GM12878 (cell line): ENCODE data around the gene RHAG.

Source experiments
- CREB1 ChIP-seq: IDR thresholded peaks from 2 replicates; pipeline ENCODE4 v1.6.1; 2012; ENCODE audit warnings: low read depth, mild to moderate bottlenecking, inconsistent platforms
- CTCF ChIP-seq, 3 experiments: IDR thresholded peaks in 2 of 3; conservative IDR thresholded peaks in 1 of 3; 2 replicates each; pipeline ENCODE4 v1.5.1; 2011; ENCODE audit warnings: low read depth in 3 of 3, low read length in 3 of 3, mild to moderate bottlenecking in 3 of 3, control low read depth in 2 of 3, moderate library complexity in 2 of 3, inconsistent platforms in 1 of 3, mixed read lengths in 1 of 3; ENCODE audit not compliant: control insufficient read depth in 2 of 3, insufficient read depth in 1 of 3; ENCODE audit errors: extremely low read depth in 1 of 3
- FOXM1 ChIP-seq: IDR thresholded peaks from 2 replicates; pipeline ENCODE4 v1.6.1; 2012; ENCODE audit warnings: low read depth, mild to moderate bottlenecking, inconsistent platforms, low read length, moderate library complexity
- GABPA ChIP-seq: IDR thresholded peaks from 2 replicates; pipeline ENCODE4 v1.6.1; 2014; ENCODE audit warnings: antibody characterized with exemption, low read depth, mild to moderate bottlenecking, inconsistent platforms
- JUNB ChIP-seq: IDR thresholded peaks from 2 replicates; pipeline ENCODE4 v1.6.1; 2016; ENCODE audit warnings: antibody characterized with exemption, mild to moderate bottlenecking
- POLR2AphosphoS5 ChIP-seq: IDR thresholded peaks from 2 replicates; pipeline ENCODE4 v1.6.1; 2011; ENCODE audit warnings: mild to moderate bottlenecking, low read length, inconsistent platforms
- TAF1 ChIP-seq: IDR thresholded peaks from 2 replicates; pipeline ENCODE4 v1.6.1; 2011; ENCODE audit warnings: mild to moderate bottlenecking, low read depth, low read length, borderline replicate concordance
- TBL1XR1 ChIP-seq: IDR thresholded peaks from 2 replicates; pipeline ENCODE4 v1.6.1; 2012; ENCODE audit warnings: low read depth, low read length, improper control_type of control experiment
- ZNF217 ChIP-seq: fragments of 450-650 bp; IDR thresholded peaks from 2 replicates; pipeline ENCODE4 v1.6.1; 2017; ENCODE audit warnings: antibody characterized with exemption, mild to moderate bottlenecking
- ZNF384 ChIP-seq: IDR thresholded peaks from 2 replicates; pipeline ENCODE4 v1.6.1; 2012; ENCODE audit warnings: low read depth, mild to moderate bottlenecking, low read length, improper control_type of control experiment, borderline replicate concordance

- TF ChIP-seq ZNF384 (no peak), CTCF (IDR thresholded peaks at IDR 0.05 in 2 of 3, conservative IDR thresholded peaks at IDR 0.05 in 1 of 3; ENCODE audit: control insufficient read depth in 2 of 3, extremely low read depth in 1 of 3, insufficient read depth in 1 of 3, low read depth in 3 of 3, low read length in 3 of 3) (no peak), JUNB (no peak), POLR2AphosphoS5 (no peak), ZNF217 (no peak), TAF1 (no peak), FOXM1 (no peak), GABPA (no peak), TBL1XR1 (no peak), CREB1 (no peak)
Observed at GRCh38 chr6:49649988-49650387, 13.3 kb upstream of the RHAG start.
